ENCODE measurements around the gene RALGAPA2. TPM values are rescaled to one million over a fixed set of nuclear protein-coding genes. Genes with fewer than 3 reads are reported as not detected.

The RALGAPA2 gene
- total and polyA plus RNA-seq, 2 donors (not counting 1 experiment from before 2014, with no cell fraction given), result 1.2 to 7.6 TPM

DNA sequence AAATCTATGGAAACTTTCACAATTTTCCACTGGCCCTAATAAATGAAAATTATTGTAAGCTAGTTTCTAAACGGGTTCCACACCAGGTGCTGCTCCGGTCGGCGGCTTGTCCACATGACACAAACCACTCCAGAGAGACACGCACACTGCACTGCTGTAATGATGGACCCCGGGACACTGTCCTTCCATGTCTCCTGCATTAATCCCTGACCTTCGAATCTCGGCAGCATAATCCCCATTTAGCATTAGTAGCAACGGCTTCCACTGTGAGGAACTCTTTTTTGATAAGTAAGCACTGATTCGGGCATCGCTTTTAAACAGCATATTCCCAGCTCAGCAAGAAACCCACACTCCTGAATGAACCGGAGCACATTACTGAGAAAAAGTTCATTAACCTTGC lies 301.0 kb downstream of the RALGAPA2 start:
- TF ChIP-seq EZH2 (IDR thresholded peaks at IDR 0.05; ENCODE audit: low read length, missing control alignments), result no peak
- TF ChIP-seq, protein P1, sequence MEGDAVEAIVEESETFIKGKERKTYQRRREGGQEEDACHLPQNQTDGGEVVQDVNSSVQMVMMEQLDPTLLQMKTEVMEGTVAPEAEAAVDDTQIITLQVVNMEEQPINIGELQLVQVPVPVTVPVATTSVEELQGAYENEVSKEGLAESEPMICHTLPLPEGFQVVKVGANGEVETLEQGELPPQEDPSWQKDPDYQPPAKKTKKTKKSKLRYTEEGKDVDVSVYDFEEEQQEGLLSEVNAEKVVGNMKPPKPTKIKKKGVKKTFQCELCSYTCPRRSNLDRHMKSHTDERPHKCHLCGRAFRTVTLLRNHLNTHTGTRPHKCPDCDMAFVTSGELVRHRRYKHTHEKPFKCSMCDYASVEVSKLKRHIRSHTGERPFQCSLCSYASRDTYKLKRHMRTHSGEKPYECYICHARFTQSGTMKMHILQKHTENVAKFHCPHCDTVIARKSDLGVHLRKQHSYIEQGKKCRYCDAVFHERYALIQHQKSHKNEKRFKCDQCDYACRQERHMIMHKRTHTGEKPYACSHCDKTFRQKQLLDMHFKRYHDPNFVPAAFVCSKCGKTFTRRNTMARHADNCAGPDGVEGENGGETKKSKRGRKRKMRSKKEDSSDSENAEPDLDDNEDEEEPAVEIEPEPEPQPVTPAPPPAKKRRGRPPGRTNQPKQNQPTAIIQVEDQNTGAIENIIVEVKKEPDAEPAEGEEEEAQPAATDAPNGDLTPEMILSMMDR (conservative IDR thresholded peaks at IDR 0.05 in 1 of 2, IDR thresholded peaks at IDR 0.05 in 1 of 2; ENCODE audit: low read depth in 1 of 2, low read length in 2 of 2), result no peak
- no peak overlapping the region for H3K27ac ChIP-seq (ENCODE audit: insufficient read depth, low read length)
- H3K9ac ChIP-seq (ENCODE audit: insufficient read depth, low read length), result no peak overlapping the region
- no peak for DNase-seq (ENCODE audit: low read depth in 2 of 2)
- H3K4me3 ChIP-seq (replicated peaks in 1 of 4; ENCODE audit: control extremely low read depth in 1 of 4, insufficient read depth in 1 of 4, low read depth in 3 of 4, low read length in 4 of 4), result no peak overlapping the region
- H3K27me3 ChIP-seq (ENCODE audit: control insufficient read depth, insufficient read depth, low read length), result no peaks in the 10 kb centered on the region
- H3K4me2 ChIP-seq (ENCODE audit: extremely low read depth, insufficient read depth, low read length), result no peak overlapping the region
- H3K36me3 ChIP-seq (ENCODE audit: control insufficient read depth, insufficient read depth, low read length), result no peaks in the 10 kb centered on the region
- H3K4me1 ChIP-seq (ENCODE audit: control insufficient read depth, extremely low read depth, insufficient read depth, low read length), result no peaks in the 10 kb centered on the region
- H2AFZ ChIP-seq (ENCODE audit: low read length), result no peak overlapping the region
- H4K20me1 ChIP-seq (ENCODE audit: control insufficient read depth, extremely low read depth, insufficient read depth, low read length), result no peaks in the 10 kb centered on the region
- H3K79me2 ChIP-seq (ENCODE audit: control insufficient read depth, insufficient read depth, low read length), result no peaks in the 10 kb centered on the region
- no peaks in the 10 kb centered on the region for H3K9me3 ChIP-seq (ENCODE audit: control insufficient read depth, insufficient read depth, low read depth, low read length)

DNA sequence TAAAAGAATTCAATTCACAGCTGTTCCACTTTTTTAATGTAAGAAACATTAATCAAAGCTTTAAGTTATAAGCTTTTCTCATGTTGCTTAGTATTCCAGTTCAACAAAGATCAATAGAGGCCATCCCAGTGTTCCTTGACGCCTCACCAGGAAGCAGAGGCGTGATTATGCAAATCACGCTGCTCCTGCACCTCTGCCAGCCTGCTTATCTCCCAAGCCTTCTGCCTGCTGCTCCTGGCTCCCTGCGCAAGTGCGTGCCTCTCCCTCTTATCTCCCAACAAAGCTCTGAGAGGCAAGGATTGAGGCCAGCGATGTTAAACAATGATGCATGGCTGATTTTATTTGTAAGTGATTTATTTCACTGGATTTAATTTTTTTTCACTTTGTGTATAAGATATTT lies 301.8 kb downstream of the RALGAPA2 start:
- Histone ChIP-seq H3K4me2 (ENCODE audit: extremely low read depth, insufficient read depth, low read length) (no peak overlapping the region), H3K9ac (ENCODE audit: insufficient read depth, low read length) (no peak overlapping the region), H4K20me1 (ENCODE audit: control insufficient read depth, extremely low read depth, insufficient read depth, low read length) (no peaks in the 10 kb centered on the region), H3K79me2 (ENCODE audit: control insufficient read depth, insufficient read depth, low read length) (no peaks in the 10 kb centered on the region), H3K27me3 (ENCODE audit: control insufficient read depth, insufficient read depth, low read length) (no peaks in the 10 kb centered on the region), H3K9me3 (ENCODE audit: control insufficient read depth, insufficient read depth, low read depth, low read length) (no peaks in the 10 kb centered on the region), H2AFZ (ENCODE audit: low read length) (no peak overlapping the region), H3K27ac (ENCODE audit: insufficient read depth, low read length) (no peak overlapping the region), H3K36me3 (ENCODE audit: control insufficient read depth, insufficient read depth, low read length) (no peaks in the 10 kb centered on the region), H3K4me3 (replicated peaks in 1 of 4; ENCODE audit: control extremely low read depth in 1 of 4, insufficient read depth in 1 of 4, low read depth in 3 of 4, low read length in 4 of 4) (no peak overlapping the region), H3K4me1 (ENCODE audit: control insufficient read depth, extremely low read depth, insufficient read depth, low read length) (no peaks in the 10 kb centered on the region)
- TF ChIP-seq EZH2 (IDR thresholded peaks at IDR 0.05; ENCODE audit: low read length, missing control alignments), result no peak
- TF ChIP-seq, protein P1 (conservative IDR thresholded peaks at IDR 0.05 in 1 of 2, IDR thresholded peaks at IDR 0.05 in 1 of 2; ENCODE audit: low read depth in 1 of 2, low read length in 2 of 2), result no peak
- DNase-seq (ENCODE audit: low read depth in 2 of 2), result peak in 1 of 2 donors; percentile 20

DNA sequence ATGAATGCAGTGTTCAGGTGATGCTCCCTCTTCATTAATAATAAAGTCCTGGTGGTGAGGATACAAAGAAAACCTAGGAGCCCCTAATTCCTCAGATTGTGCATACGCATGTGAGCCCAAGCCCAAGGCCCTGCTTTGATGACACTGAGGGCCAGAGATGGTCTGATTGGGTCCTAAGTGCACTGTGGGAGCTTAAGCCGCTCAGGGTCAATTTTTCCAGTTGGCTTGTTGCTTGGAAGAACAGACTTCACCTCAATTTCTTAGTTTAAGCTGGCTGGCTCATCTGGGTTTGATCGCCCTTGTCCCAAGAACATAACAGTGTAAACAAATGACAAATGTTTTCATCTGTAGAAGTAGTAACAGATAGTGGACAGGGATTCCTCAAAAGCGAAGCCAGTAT lies 303.1 kb downstream of the RALGAPA2 start:
- no peaks in the 10 kb centered on the region for H3K79me2 ChIP-seq (ENCODE audit: control insufficient read depth, insufficient read depth, low read length)
- no peaks in the 10 kb centered on the region for H3K9me3 ChIP-seq (ENCODE audit: control insufficient read depth, insufficient read depth, low read depth, low read length)
- no peaks in the 10 kb centered on the region for H4K20me1 ChIP-seq (ENCODE audit: control insufficient read depth, extremely low read depth, insufficient read depth, low read length)
- no peak overlapping the region for H3K9ac ChIP-seq (ENCODE audit: insufficient read depth, low read length)
- no peak overlapping the region for H3K4me3 ChIP-seq (replicated peaks in 1 of 4; ENCODE audit: control extremely low read depth in 1 of 4, insufficient read depth in 1 of 4, low read depth in 3 of 4, low read length in 4 of 4)
- H2AFZ ChIP-seq (ENCODE audit: low read length), result no peak overlapping the region
- TF ChIP-seq, protein P1 (conservative IDR thresholded peaks at IDR 0.05 in 1 of 2, IDR thresholded peaks at IDR 0.05 in 1 of 2; ENCODE audit: low read depth in 1 of 2, low read length in 2 of 2), result no peak
- TF ChIP-seq EZH2 (IDR thresholded peaks at IDR 0.05; ENCODE audit: low read length, missing control alignments), result no peak
- H3K27ac ChIP-seq (ENCODE audit: insufficient read depth, low read length), result no peak overlapping the region
- H3K4me2 ChIP-seq (ENCODE audit: extremely low read depth, insufficient read depth, low read length), result no peak overlapping the region
- no peaks in the 10 kb centered on the region for H3K4me1 ChIP-seq (ENCODE audit: control insufficient read depth, extremely low read depth, insufficient read depth, low read length)
- no peak for DNase-seq (ENCODE audit: low read depth in 2 of 2)
- no peaks in the 10 kb centered on the region for H3K36me3 ChIP-seq (ENCODE audit: control insufficient read depth, insufficient read depth, low read length)
- no peaks in the 10 kb centered on the region for H3K27me3 ChIP-seq (ENCODE audit: control insufficient read depth, insufficient read depth, low read length)
